GM18858 (cell line): Measurements from ENCODE around the gene ZNF23.

Experiments used
- ATAC-seq: cut with Tn5 transposase; IDR thresholded peaks from one replicate; pipeline ENCODE4 v1.9.1; 2021; ENCODE audit not compliant: unreplicated experiment

The ZNF23 gene

GRCh38 chr16:71428385-71428784, 33.7 kb downstream of the ZNF23 start:
- no peak for ATAC-seq

- no peak for ATAC-seq
Measured at GRCh38 chr16:71426880-71427615, 35.0 kb downstream of the ZNF23 start.

GRCh38 chr16:71426069-71426879, 35.8 kb downstream of the ZNF23 start:
- ATAC-seq = no peak

GRCh38 chr16:71425746-71426068, 36.3 kb downstream of the ZNF23 start:
- no peak for ATAC-seq

GRCh38 chr16:71424626-71425025, 37.4 kb downstream of the ZNF23 start:
- no peak for ATAC-seq

- ATAC-seq = no peak
Measured at GRCh38 chr16:71423865-71424264, 38.2 kb downstream of the ZNF23 start.

- no peak for ATAC-seq
Measured at GRCh38 chr16:71423016-71423415, 39.0 kb downstream of the ZNF23 start.

GRCh38 chr16:71421911-71422310, 40.1 kb downstream of the ZNF23 start:
- no peak for ATAC-seq

GRCh38 chr16:71414038-71414437, 48.0 kb downstream of the ZNF23 start:
- ATAC-seq = no peak

- ATAC-seq = no peak
Measured at GRCh38 chr16:71413341-71413740, 48.7 kb downstream of the ZNF23 start.

GRCh38 chr16:71412270-71413160, 49.5 kb downstream of the ZNF23 start:
- no peak for ATAC-seq

- no peak for ATAC-seq
Measured at GRCh38 chr16:71410146-71410545, 51.9 kb downstream of the ZNF23 start.

GRCh38 chr16:71409011-71409775, 52.9 kb downstream of the ZNF23 start:
- no peak for ATAC-seq

GRCh38 chr16:71408536-71408935, 53.5 kb downstream of the ZNF23 start:
- no peak for ATAC-seq

- ATAC-seq = no peak
Measured at GRCh38 chr16:71407731-71408130, 54.3 kb downstream of the ZNF23 start.

GRCh38 chr16:71406724-71407123, 55.3 kb downstream of the ZNF23 start:
- ATAC-seq = no peak

- ATAC-seq = no peak
Measured at GRCh38 chr16:71406316-71406715, 55.7 kb downstream of the ZNF23 start.

GRCh38 chr16:71404364-71404763, 57.7 kb downstream of the ZNF23 start:
- ATAC-seq = no peak

GRCh38 chr16:71402674-71403073, 59.4 kb downstream of the ZNF23 start:
- ATAC-seq = no peak

GRCh38 chr16:71402007-71402406, 60.0 kb downstream of the ZNF23 start:
- no peak for ATAC-seq
